NCI-H1092 treated with DMSO at 0.1 percent for 48 hours (cell line): ENCODE measurements around the gene SARS1.
"Not testable (repeated sequence)": the region's sequence is repeated elsewhere in the genome, so short reads cannot be mapped to it uniquely, and the experiment has no call there.

Experiments used
- DNase-seq: peaks from one replicate; lab custom pipeline; 2025; lab: John Stamatoyannopoulos, UW

SARS1 gene

GRCh38 chr1:109213824-109214693 is at the start of gene SARS1:
TSS of gene SARS1 (plus strand) at chr1:109213918. CDS start at chr1:109213993, 75 bp downstream.
- DNase-seq, result peak; percentile 86

GRCh38 chr1:109164538-109164937 is 49.2 kb upstream of the SARS1 start:
- no peak for DNase-seq

DNA sequence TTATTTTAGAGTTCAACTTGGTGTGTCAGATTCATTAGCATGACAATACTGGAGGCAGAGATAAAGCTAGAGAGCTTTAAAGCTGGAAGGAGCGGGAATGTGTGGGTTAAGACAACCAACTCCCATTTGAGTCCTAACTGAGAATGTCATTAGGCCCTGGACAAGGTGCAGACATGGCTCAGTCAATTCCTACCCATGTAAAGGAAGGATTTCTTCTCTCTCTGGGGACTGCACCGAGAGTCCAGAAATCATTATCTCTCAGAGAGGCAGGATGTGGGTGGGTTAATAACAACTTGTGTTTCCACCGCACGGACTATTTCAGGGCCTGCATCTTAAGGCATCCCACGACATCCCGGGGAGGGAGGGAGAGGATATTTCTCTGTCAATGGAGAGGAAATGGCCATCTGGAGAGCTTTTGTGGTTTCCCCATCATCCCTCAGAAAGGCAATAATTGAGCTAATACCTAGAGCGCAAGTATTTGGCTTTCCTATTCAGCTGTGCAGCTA is 46.7 kb upstream of the SARS1 start:
- no peak for DNase-seq

DNA sequence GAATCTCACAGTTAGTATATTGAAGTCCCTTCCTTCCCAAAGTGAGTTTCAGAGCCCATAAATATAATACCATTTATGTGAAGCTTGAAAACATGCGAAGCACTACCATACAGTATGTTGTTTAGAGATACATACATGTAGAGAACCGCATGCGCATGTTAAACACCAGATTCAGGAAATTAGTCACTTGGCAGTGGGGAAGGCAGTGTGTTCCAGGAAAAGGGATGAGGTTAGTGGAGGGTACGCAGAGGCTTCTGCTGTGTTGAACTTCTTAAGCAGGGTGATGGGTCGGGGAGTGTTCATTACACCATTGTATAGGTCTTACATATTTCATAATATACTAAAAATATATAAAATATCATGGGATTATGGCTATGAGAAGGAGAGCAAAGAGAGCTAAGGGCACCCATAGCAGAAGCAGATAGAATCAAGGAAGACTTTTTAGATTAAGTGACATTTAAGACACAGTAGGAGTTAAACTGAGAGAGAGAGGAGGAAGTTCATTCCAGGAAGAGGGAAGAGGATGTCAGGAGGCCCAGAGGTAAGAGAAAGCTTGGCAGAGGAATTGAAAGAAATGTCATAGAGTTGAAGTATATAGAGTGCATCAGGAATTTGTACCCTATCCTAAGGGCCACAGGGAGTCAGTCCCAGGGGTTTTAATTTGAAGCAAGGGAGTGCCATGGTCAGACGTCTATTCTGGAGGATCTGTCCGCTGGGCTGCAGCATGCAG is 43.5 kb upstream of the SARS1 start:
- DNase-seq, result no peak

GRCh38 chr1:109171646-109172045 is 42.1 kb upstream of the SARS1 start:
- no peak for DNase-seq

- not testable (repeated sequence) for DNase-seq
Observed at GRCh38 chr1:109176349-109176748, 37.4 kb upstream of the SARS1 start.

DNA sequence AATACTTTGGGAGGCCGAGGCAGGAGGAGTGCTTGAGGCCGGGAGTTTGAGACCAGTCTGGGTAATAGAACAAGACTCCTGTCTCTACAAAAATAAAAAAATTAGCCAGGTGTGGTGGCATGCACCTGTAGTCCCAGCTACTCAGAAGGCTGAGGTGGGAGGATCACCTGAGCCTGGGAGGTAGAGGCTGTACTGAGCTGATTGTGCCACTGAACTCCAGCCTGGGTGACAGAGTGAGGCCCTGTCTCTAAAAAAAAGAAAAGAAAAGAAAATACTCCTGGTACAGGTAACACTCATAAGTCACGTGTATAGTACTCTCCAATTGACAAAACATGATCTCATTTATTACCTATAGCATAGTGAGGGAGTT is 33.0 kb upstream of the SARS1 start:
- not testable (repeated sequence) for DNase-seq

- peak; percentile 29 for DNase-seq
Observed at GRCh38 chr1:109181085-109181806, 32.5 kb upstream of the SARS1 start.

- no peak for DNase-seq
Observed at GRCh38 chr1:109181807-109182163, 31.9 kb upstream of the SARS1 start.

DNA sequence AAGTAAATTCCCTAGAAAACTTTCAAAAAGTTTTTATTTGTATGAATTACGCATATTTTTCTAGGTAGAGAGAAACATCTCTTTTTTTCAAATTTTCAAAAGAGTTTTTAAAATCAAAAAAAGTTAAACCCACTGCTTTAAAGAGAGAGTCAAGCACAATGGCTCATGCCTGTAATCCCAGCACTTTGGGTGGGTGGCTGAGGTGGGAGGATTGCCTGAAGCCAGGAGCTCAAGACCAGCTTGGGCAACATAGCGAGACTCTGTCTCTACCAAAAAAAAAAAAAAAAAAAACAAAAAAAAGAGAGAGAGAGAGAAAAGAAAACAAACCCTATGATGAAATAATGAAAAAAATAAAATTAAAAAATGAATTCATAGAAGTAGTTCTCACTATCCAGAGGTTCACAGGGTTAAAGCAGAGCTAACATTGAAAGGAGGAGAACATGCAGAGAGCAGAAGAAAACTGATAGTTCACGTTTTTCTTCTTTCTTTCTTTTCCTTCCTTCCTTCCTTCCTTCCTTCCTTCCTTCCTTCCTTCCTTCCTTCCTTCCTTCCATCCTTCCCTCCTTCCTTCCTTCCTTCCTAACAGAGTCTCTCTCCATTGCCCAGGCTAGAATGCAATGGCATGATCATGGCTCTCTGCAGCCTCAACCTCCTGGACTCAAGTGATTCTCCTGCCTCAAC is 30.5 kb upstream of the SARS1 start:
- no peak for DNase-seq

GRCh38 chr1:109184687-109185086 is 29.0 kb upstream of the SARS1 start:
- no peak for DNase-seq

DNA sequence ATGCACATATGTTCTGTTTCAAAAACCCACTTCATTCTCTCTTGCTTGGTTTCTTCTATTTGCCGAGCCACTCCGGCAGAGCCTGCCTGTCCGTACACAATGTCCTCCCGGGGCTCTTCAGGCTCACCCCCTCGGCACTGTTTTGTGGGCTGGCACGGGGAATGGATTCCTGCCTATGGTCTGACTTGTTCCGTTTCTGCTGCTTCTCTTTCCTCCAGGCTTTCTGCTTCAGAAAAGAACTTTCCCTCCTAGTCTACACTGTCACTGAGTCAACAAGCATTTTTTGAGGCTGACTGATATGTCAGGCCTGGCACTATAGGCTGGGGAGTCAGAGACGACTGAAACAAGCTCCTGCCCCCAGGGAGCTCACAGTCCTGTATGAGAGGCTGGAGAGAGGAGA is 28.4 kb upstream of the SARS1 start:
- DNase-seq, result no peak

DNA sequence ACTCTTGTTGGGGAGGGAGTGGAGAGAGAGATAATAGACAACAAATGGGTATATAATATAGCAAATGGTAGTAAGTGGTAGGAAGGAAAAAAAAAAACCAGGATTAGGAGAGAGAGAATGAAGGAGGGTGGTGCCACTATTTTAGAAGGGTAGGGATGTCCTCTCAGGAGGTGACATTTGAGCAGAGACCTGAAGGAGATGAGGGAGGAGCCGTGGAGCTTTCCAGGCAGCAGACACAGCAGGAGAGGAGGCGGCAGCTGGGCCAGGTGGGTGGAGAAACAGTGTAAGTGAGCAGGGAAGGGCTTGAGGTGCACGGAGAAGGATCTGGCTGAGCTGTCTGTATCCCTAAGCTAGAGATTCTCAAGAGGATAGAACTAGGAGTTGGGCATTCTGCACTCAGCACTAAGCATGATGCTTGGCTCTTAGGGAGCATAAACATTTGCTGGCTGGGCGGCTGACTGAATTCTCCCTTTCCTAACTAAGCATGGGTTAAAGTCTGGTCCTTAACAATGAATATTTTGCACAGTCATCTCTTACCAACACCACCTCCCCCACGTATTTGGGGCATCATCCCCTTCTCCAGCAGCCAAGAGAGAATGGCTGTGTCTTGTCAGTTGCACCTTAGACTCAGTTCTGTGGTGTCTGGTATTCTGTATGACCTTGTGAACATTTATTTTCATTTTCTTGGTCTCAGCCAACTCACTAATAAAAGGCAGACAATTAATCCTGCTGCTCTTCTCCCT is 27.6 kb upstream of the SARS1 start:
- no peak for DNase-seq

DNA sequence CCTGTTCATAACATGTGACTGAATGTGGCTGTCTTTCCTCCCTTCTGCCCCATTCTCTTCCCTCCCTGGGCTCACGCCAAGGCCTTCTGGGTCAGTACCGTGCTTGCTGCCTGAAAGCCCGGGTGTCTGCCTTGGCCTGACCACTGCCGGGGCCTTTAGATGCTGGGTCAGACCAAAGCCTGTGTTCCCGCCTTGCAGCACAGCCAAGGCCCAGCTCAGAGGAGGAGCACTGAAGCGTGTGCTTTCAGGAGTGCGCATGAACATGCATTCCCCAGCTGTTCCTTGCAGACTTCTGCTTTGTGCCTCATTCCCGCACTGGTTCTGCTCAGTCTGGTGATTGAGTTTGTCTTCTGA is 27.0 kb upstream of the SARS1 start:
- DNase-seq, result no peak

- DNase-seq, result no peak
Observed at GRCh38 chr1:109187127-109187526, 26.6 kb upstream of the SARS1 start.

GRCh38 chr1:109188200-109188599 is 25.5 kb upstream of the SARS1 start:
- DNase-seq, result no peak

DNA sequence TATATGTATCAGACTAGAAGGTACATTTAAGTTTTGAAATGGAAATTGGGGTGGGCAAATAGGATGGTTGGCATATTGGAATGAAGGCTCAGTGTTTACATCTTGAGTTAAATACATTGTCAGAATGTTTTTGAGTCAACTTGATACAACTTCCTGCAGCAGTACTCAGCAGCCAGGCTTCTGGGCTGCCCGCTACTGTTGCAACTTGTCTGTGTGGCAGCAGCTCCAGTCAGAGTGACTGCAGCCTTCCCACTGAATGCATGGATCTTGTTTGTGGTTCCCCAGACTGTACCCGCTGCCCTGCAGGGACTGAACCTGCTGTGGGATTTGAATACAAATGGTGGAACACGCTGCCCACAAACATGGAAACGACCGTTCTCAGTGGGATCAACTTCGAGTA is 24.9 kb upstream of the SARS1 start:
- DNase-seq, result no peak

DNA sequence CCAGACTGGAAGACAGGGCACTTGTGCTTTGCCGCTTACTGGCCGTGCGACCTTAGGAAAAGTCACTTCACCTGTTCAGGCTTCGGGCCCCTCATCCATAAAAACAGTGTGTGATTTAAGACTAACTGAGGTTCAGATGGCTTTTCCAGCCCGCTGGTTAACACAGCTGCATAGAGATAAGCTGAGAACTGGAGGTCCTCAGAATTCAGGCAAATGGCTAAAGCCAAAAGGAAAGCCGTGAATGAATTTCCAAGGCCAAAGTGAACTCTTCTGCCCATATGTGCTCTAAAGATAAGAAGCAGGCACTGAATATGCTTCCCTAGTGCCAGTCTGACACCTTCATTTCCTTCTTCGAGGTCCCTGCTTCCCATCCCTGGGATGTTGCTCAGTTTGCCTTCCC is 23.5 kb upstream of the SARS1 start:
- no peak for DNase-seq

DNA sequence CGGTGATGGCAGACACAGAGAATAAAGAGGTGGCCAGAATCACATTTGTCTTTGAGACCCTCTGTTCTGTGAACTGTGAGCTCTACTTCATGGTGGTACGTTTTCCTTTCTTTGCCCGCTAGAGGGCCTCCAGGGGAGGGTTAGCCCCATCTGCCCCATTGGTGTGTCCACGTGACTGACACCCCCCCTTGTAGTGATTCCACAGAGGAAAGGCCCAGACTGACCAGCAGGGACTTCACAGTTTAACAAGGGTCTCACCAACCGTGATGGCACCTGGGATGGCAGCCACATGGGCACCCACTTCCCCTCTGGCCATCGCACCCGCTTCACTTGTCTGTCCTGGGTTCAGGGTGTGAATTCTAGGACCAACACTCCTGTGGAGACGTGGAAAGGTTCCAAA is 22.3 kb upstream of the SARS1 start:
- DNase-seq, result no peak

DNA sequence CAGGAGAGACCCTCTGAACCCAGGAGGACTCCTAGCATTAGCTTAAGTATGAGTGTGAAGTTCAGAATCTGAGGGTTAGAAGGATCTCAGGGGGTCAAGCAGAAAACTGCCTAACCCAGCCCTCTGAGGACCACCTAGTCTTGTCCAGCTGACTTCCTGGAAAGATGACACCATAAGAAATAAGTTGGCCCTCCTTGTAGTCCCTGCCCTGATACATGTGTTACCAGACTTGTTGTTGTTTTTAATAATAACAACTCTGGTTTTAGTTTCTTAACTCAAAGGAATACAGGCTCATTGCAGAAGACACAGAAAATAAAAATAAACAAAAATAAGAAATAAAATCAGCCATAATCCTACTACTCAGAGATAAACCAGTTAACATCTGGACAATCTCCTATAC is 21.8 kb upstream of the SARS1 start:
- DNase-seq, result no peak

DNA sequence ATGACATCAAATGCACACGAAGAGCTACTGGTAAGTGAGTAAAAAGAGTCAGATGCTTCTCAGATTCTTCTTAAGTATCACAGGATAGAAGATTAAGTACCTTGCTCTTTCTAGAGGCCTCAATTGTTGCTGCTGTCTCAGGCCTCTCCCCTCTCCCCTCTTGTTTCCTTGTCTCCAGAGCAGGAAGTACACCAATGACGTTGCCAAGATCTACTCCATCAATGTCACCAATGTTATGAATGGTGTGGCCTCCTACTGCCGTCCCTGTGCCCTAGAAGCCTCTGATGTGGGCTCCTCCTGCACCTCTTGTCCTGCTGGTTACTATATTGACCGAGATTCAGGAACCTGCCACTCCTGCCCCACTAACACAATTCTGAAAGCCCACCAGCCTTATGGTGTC is 21.3 kb upstream of the SARS1 start:
- no peak for DNase-seq
